A673 (cell line): ENCODE measurements around the gene MOB4. TPM values are rescaled to one million over a fixed set of nuclear protein-coding genes. Genes with fewer than 3 reads are reported as not detected.

Experiments used
- BruUV-seq: library from RNA; stranded (reverse); fragments of 400-500 nt; replicated peaks from 2 replicates; lab custom pipeline; 2021; lab: Mats Ljungman, UMichigan
- CTCF ChIA-PET: fragments of 300-600 bp; sonication (Branson Sonifier 250); formaldehyde crosslinking; loops from one replicate; lab custom pipeline; 2022; ENCODE audit warnings: antibody characterized with exemption; lab: Charles Lee
- POLR2A ChIA-PET: fragments of 300-600 bp; sonication (Branson Sonifier 250); formaldehyde crosslinking; loops from one replicate; lab custom pipeline; 2022; ENCODE audit warnings: antibody characterized with exemption; ENCODE audit not compliant: low non-redundant PET; lab: Charles Lee
- DNase-seq: peaks from one replicate; pipeline ENCODE4 v3.0.0-alpha.2; 2015; ENCODE audit warnings: low spot score
- H3K27ac ChIP-seq: fragments of 200-600 bp; sonication (generic); 2 replicates; pipeline ENCODE4 v1.5.1; 2016; ENCODE audit warnings: mixed run types, low read depth, mild to moderate bottlenecking, mixed read lengths, antibody characterized with exemption, low read length; ENCODE audit not compliant: poor library complexity, severe bottlenecking
- H3K27me3 ChIP-seq: fragments of 200-600 bp; sonication (generic); replicated peaks from 2 replicates; pipeline ENCODE4 v1.6.1; 2017; ENCODE audit warnings: mixed run types, low read depth, mild to moderate bottlenecking, mixed read lengths, antibody characterized with exemption, low read length; ENCODE audit not compliant: insufficient read depth, poor library complexity
- H3K36me3 ChIP-seq: fragments of 200-600 bp; sonication (generic); 2 replicates; pipeline ENCODE4 v1.6.1; 2016; ENCODE audit warnings: mixed run types, mild to moderate bottlenecking, mixed read lengths, antibody characterized with exemption, low read length; ENCODE audit not compliant: insufficient read depth, poor library complexity, severe bottlenecking
- H3K4me1 ChIP-seq: fragments of 200-600 bp; sonication (generic); 2 replicates; pipeline ENCODE4 v1.6.1; 2017; ENCODE audit warnings: mixed run types, mild to moderate bottlenecking, mixed read lengths, antibody characterized with exemption, low read length; ENCODE audit not compliant: insufficient read depth, poor library complexity, severe bottlenecking
- H3K4me3 ChIP-seq: fragments of 200-600 bp; sonication (generic); 2 replicates; pipeline ENCODE4 v1.5.1; 2016; ENCODE audit warnings: low read depth, mixed run types, mild to moderate bottlenecking, mixed read lengths, low read length; ENCODE audit not compliant: poor library complexity, severe bottlenecking
- H3K9me3 ChIP-seq: fragments of 200-600 bp; sonication (generic); 2 replicates; pipeline ENCODE4 v1.6.1; 2016; ENCODE audit warnings: mixed run types, low read depth, mild to moderate bottlenecking, mixed read lengths, antibody characterized with exemption, low read length; ENCODE audit not compliant: poor library complexity, severe bottlenecking
- EZH2 ChIP-seq: fragments of 200-600 bp; sonication (generic); IDR thresholded peaks from 2 replicates; pipeline ENCODE4 v1.6.1; 2017; ENCODE audit warnings: borderline replicate concordance, low read depth, mild to moderate bottlenecking, mixed read lengths, antibody characterized with exemption, low read length; ENCODE audit not compliant: poor library complexity, severe bottlenecking
- intact Hi-C: fragments of 100-400 bp; cut with micrococcal nuclease; formaldehyde crosslinking; loops from one replicate; pipeline ENCODE4 v1.10.0; 2022; ENCODE audit not compliant: unreplicated experiment
- total RNA-seq: library from RNA; stranded (reverse); gene quantifications from 2 replicates; pipeline ENCODE4 v1.2.3, GENCODE V29; 2021
- TF ChIP-seq, protein P1 (sequence below): fragments of 300-800, 200-600 bp; sonication (generic); conservative IDR thresholded peaks from 2 replicates; pipeline ENCODE4 v1.5.1; 2017; ENCODE audit warnings: low read depth, mild to moderate bottlenecking, antibody characterized with exemption, low read length, moderate library complexity, mixed read lengths

Gene MOB4
- total RNA-seq, 1 experiment from 2014 or later = 38.0 TPM

DNA sequence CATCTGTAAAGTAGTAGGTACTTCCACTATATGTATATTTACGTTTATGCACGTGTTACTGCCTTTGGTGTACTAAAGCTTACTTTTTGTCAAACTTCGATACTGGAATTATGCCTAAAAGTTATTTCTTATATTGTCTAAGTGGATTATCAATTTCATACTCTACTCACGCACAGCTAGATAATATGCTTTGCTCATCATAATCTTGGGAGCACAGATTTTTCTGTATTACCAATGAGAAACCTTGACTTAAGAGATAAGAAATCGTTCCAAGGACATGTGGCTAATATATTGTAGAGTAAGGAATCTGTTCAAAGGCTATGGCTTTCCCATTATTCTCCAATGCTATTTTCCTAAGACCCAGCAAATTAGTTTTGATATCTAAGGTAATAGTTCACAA, 9.2 kb upstream of the MOB4 start:
- Histone ChIP-seq H3K9me3 (no peaks in the 10 kb centered on the region), H3K36me3 (peaks cover 33% of the 10 kb centered on the region), H3K4me3 (no peak overlapping the region), H3K27me3 (no peaks in the 10 kb centered on the region), H3K27ac (no peak overlapping the region), H3K4me1 (peaks cover 13% of the 10 kb centered on the region)
- ChIA-PET POLR2A (no interaction called here), CTCF (no interaction called here)
- intact Hi-C loops = no loop called here
- TF ChIP-seq EZH2 = no peak
- TF ChIP-seq, protein P1, sequence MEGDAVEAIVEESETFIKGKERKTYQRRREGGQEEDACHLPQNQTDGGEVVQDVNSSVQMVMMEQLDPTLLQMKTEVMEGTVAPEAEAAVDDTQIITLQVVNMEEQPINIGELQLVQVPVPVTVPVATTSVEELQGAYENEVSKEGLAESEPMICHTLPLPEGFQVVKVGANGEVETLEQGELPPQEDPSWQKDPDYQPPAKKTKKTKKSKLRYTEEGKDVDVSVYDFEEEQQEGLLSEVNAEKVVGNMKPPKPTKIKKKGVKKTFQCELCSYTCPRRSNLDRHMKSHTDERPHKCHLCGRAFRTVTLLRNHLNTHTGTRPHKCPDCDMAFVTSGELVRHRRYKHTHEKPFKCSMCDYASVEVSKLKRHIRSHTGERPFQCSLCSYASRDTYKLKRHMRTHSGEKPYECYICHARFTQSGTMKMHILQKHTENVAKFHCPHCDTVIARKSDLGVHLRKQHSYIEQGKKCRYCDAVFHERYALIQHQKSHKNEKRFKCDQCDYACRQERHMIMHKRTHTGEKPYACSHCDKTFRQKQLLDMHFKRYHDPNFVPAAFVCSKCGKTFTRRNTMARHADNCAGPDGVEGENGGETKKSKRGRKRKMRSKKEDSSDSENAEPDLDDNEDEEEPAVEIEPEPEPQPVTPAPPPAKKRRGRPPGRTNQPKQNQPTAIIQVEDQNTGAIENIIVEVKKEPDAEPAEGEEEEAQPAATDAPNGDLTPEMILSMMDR = no peak
- no peak for DNase-seq
- BruUV-seq = no TSS peak

- POLR2A ChIA-PET = no interaction called here
- no peak for DNase-seq
- Histone ChIP-seq H3K36me3 (no peaks in the 10 kb centered on the region), H3K9me3 (no peaks in the 10 kb centered on the region), H3K27ac (no peak overlapping the region), H3K27me3 (no peaks in the 10 kb centered on the region), H3K4me3 (no peak overlapping the region), H3K4me1 (peaks cover 4% of the 10 kb centered on the region)
- TF ChIP-seq, protein P1 = no peak
- intact Hi-C loops = no loop called here
- CTCF ChIA-PET = no interaction called here
- BruUV-seq = no TSS peak
Observed at GRCh38 chr2:197513915-197514314, 2.0 kb upstream of the MOB4 start.

DNA sequence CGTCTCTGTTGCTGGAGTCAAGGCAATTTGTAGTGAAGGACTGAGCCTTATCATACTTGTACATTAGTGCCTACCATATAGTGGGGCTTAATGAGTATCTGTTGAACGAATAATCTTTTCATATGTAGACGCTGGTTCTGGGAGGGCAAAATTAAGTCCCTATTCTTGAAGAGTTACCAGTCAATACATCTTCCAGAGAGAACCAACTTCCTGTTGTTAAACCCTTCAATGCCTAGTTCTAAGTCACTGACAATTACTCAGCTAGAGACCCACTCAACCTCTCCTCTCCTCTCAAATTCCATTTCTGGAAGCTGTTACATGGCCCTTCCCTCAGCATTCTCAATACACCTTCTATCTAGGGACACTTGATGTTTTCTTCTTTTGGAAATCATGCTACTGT, 1.1 kb upstream of the MOB4 start:
- peak overlapping the region; percentile 91 for H3K27ac ChIP-seq
- POLR2A ChIA-PET = interaction anchor here (0.9 kb wide), 1 partner anchor 15 kb away, joined by 3 read pairs; the partner anchor contains the start of genes HSPD1 and HSPE1
- DNase-seq = no peak

More for the DNA sequence above, 1.1 kb upstream of the MOB4 start:
- H3K4me1 ChIP-seq = peaks cover 4% of the 10 kb centered on the region
- no peaks in the 10 kb centered on the region for H3K27me3 ChIP-seq
- peak overlapping the region; percentile 83 for H3K4me3 ChIP-seq
- H3K36me3 ChIP-seq = no peaks in the 10 kb centered on the region
- CTCF ChIA-PET = no interaction called here
- TF ChIP-seq, protein P1 = no peak
- no peak for TF ChIP-seq EZH2
- H3K9me3 ChIP-seq = no peaks in the 10 kb centered on the region
- no TSS peak for BruUV-seq
- intact Hi-C loops = no loop called here
